Keratinocyte (primary cell): ENCODE data around the gene HPS1. TPM values are rescaled to one million over a fixed set of nuclear protein-coding genes. Genes with fewer than 3 reads are reported as not detected.

ENCODE experiments used
- DNase-seq: peaks from one replicate; pipeline ENCODE4 v3.0.0-alpha.2; 2011; ENCODE audit warnings: low read depth, missing footprints, low spot score
- FAIRE-seq: peaks from 2 replicates; lab custom pipeline; 2011; peaks lifted over from hg19 to GRCh38; lab: Jason Lieb, UNC
- H2AFZ ChIP-seq: 2 replicates; pipeline ENCODE4 v1.6.0; 2012; ENCODE audit warnings: low read length, control low read depth, inconsistent platforms; ENCODE audit not compliant: control insufficient read depth
- H3K27ac ChIP-seq: 2 replicates; pipeline ENCODE4 v1.5.1; 2011; ENCODE audit warnings: low read length; ENCODE audit not compliant: control insufficient read depth, insufficient read depth
- H3K27me3 ChIP-seq: 3 replicates; pipeline ENCODE4 v1.6.0; 2011; ENCODE audit warnings: low read length; ENCODE audit not compliant: control insufficient read depth, insufficient read depth; ENCODE audit errors: extremely low read depth
- H3K36me3 ChIP-seq, 2 experiments: 2 replicates in 1 of 2; 3 replicates in 1 of 2; pipeline ENCODE4 v1.5.1; 2011; ENCODE audit warnings: low read length in 2 of 2, mild to moderate bottlenecking in 1 of 2; ENCODE audit not compliant: control insufficient read depth in 2 of 2, insufficient read depth in 2 of 2; ENCODE audit errors: extremely low read depth in 1 of 2
- H3K4me1 ChIP-seq: 3 replicates; pipeline ENCODE4 v1.5.1; 2011; ENCODE audit warnings: low read length; ENCODE audit not compliant: control insufficient read depth, insufficient read depth; ENCODE audit errors: extremely low read depth
- H3K4me2 ChIP-seq: 3 replicates; pipeline ENCODE4 v1.6.0; 2011; ENCODE audit warnings: low read depth, low read length; ENCODE audit not compliant: control insufficient read depth, insufficient read depth; ENCODE audit errors: extremely low read depth
- H3K4me3 ChIP-seq, 3 experiments: fragments of 200-600 bp in 1 of 3; sonication (generic) in 1 of 3; 2 replicates in 2 of 3; 3 replicates in 1 of 3; pipeline ENCODE4 v1.5.1; 2011 to 2016; ENCODE audit warnings: low read length in 3 of 3, mild to moderate bottlenecking in 3 of 3, control low read depth in 2 of 3, inconsistent platforms in 1 of 3, low read depth in 1 of 3, mixed read lengths in 1 of 3, mixed run types in 1 of 3, moderate library complexity in 1 of 3; ENCODE audit not compliant: control insufficient read depth in 2 of 3, insufficient read depth in 2 of 3; ENCODE audit errors: extremely low read depth in 1 of 3
- H3K79me2 ChIP-seq: 2 replicates; pipeline ENCODE4 v1.6.0; 2012; ENCODE audit warnings: low read length; ENCODE audit not compliant: control insufficient read depth, insufficient read depth
- H3K9ac ChIP-seq: 3 replicates; pipeline ENCODE4 v1.6.0; 2011; ENCODE audit warnings: low read length; ENCODE audit not compliant: control insufficient read depth, insufficient read depth; ENCODE audit errors: extremely low read depth
- H3K9me1 ChIP-seq: 3 replicates; pipeline ENCODE4 v1.6.0; 2011; ENCODE audit warnings: low read length; ENCODE audit not compliant: control insufficient read depth, insufficient read depth; ENCODE audit errors: extremely low read depth
- H3K9me3 ChIP-seq: 2 replicates; pipeline ENCODE4 v1.5.1; 2012; ENCODE audit warnings: low read depth, low read length; ENCODE audit not compliant: control insufficient read depth
- H4K20me1 ChIP-seq: 3 replicates; pipeline ENCODE4 v1.6.0; 2011; ENCODE audit warnings: low read length; ENCODE audit not compliant: control insufficient read depth, insufficient read depth; ENCODE audit errors: extremely low read depth
- EZH2 ChIP-seq: IDR thresholded peaks from one replicate; pipeline ENCODE4 v1.6.1; 2012; ENCODE audit warnings: inconsistent platforms, mild to moderate bottlenecking, low read length, moderate library complexity
- dilution Hi-C: fragments of 300-500 bp; cut with MboI; formaldehyde crosslinking; loops from one replicate; pipeline ENCODE4 v1.7.0; 2020; ENCODE audit warnings: low sequenced_read_pairs; ENCODE audit not compliant: extremely low pct_ligation_motif_present
- polyA plus RNA-seq, 5 experiments: library from polyadenylated mRNA; depleted of rRNA in 3 of 5; stranded (reverse) in 3 of 5; stranded (forward) in 1 of 5; unstranded in 1 of 5; fragments of >200 nt; gene quantifications; 1 replicate in 1 of 5; 2 replicates in 3 of 5; 3 replicates in 1 of 5; pipeline versions ENCODE4 v1.2.1 to v1.2.3, GENCODE V29; 2011 to 2012; ENCODE audit warnings: missing spikeins in 2 of 5, low read depth in 1 of 5, low replicate concordance in 1 of 5
- TF ChIP-seq, protein P1 (sequence below), 3 experiments: IDR thresholded peaks in 1 of 3; conservative IDR thresholded peaks in 1 of 3; optimal IDR thresholded peaks in 1 of 3; 2 replicates in 2 of 3; 3 replicates in 1 of 3; pipeline versions ENCODE3 to v1.5.1; 2011; ENCODE audit warnings: low read length in 3 of 3, mild to moderate bottlenecking in 3 of 3, moderate library complexity in 2 of 3, control low read depth in 1 of 3, inconsistent platforms in 1 of 3; ENCODE audit not compliant: insufficient read depth in 2 of 3; ENCODE audit errors: extremely low read depth in 1 of 3

The HPS1 gene
- polyA plus RNA-seq, 1 donor (not counting 4 experiments of a cell fraction or from before 2014, with no cell fraction given): 39.4 TPM

DNA sequence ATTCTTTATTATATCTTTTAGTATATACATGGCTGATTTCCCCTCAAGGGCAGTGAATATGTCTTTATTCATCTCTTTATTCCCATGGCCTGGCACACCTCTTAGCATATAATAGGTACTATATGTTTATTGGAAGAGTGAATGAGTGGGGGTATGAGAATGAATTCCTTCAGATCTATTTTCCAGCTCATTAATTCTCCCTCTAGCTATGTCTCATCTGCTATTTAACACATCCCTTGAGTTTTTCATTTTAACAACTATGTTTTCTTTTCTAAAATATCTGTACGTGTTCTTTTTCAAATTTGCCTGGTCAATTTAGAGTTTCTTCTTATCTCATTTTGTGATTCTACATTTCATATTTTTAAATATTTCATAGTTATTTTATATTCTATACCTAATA lies 14.4 kb downstream of the HPS1 start:
- Histone ChIP-seq H3K9ac (no peak overlapping the region), H3K9me3 (no peaks in the 10 kb centered on the region), H3K4me3 (no peak overlapping the region), H3K4me1 (no peaks in the 10 kb centered on the region), H3K27ac (no peak overlapping the region), H3K79me2 (no peaks in the 10 kb centered on the region), H3K36me3 (peaks cover 15 to 37% of the 10 kb centered on the region in 2 experiments), H3K27me3 (no peaks in the 10 kb centered on the region), H3K4me2 (no peak overlapping the region), H4K20me1 (no peaks in the 10 kb centered on the region), H2AFZ (no peak overlapping the region), H3K9me1 (no peaks in the 10 kb centered on the region)
- DNase-seq (no peak), FAIRE-seq (no peak)
- dilution Hi-C loops: no loop called here
- TF ChIP-seq, protein P1, sequence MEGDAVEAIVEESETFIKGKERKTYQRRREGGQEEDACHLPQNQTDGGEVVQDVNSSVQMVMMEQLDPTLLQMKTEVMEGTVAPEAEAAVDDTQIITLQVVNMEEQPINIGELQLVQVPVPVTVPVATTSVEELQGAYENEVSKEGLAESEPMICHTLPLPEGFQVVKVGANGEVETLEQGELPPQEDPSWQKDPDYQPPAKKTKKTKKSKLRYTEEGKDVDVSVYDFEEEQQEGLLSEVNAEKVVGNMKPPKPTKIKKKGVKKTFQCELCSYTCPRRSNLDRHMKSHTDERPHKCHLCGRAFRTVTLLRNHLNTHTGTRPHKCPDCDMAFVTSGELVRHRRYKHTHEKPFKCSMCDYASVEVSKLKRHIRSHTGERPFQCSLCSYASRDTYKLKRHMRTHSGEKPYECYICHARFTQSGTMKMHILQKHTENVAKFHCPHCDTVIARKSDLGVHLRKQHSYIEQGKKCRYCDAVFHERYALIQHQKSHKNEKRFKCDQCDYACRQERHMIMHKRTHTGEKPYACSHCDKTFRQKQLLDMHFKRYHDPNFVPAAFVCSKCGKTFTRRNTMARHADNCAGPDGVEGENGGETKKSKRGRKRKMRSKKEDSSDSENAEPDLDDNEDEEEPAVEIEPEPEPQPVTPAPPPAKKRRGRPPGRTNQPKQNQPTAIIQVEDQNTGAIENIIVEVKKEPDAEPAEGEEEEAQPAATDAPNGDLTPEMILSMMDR (optimal IDR thresholded peaks at IDR 0.05 in 1 of 3, IDR thresholded peaks at IDR 0.05 in 1 of 3, conservative IDR thresholded peaks at IDR 0.05 in 1 of 3; ENCODE audit: extremely low read depth in 1 of 3, insufficient read depth in 2 of 3, low read length in 3 of 3): no peak
- no peak for TF ChIP-seq EZH2

DNA sequence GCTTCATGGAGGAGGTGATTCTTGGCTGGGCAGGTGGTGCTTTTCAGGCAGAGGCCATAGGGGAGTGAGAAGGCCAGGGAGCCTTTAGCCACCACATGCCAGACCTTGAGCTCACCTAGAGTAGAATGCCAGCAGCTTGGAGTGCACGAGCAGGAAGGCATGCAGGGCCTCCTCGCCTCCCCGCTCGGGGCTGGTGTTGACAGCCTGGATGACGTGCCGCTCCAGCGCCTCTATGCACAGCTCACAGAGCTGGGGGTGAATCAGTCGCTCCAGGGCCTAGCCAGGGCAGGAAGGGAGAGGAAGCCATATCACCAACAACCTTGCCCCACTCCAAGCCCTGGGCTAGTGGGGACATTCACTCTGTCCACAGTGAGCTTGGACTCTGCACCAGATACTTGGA lies 15.7 kb downstream of the HPS1 start:
- dilution Hi-C loops: no loop called here
- H2AFZ ChIP-seq: no peak overlapping the region
- no peaks in the 10 kb centered on the region for H3K27me3 ChIP-seq
- H3K9me1 ChIP-seq: no peaks in the 10 kb centered on the region
- no peak overlapping the region for H3K27ac ChIP-seq
- H4K20me1 ChIP-seq: no peaks in the 10 kb centered on the region
- H3K4me2 ChIP-seq: no peak overlapping the region
- DNase-seq (no peak), FAIRE-seq (no peak)
- H3K4me1 ChIP-seq: no peaks in the 10 kb centered on the region
- H3K9ac ChIP-seq: no peak overlapping the region
- no peak for TF ChIP-seq EZH2
- TF ChIP-seq, protein P1 (optimal IDR thresholded peaks at IDR 0.05 in 1 of 3, IDR thresholded peaks at IDR 0.05 in 1 of 3, conservative IDR thresholded peaks at IDR 0.05 in 1 of 3; ENCODE audit: extremely low read depth in 1 of 3, insufficient read depth in 2 of 3, low read length in 3 of 3): no peak
- H3K4me3 ChIP-seq: no peak overlapping the region
- H3K79me2 ChIP-seq: no peaks in the 10 kb centered on the region
- peaks cover 15 to 41% of the 10 kb centered on the region in 2 experiments for H3K36me3 ChIP-seq
- no peaks in the 10 kb centered on the region for H3K9me3 ChIP-seq
